GM12878 (cell line): ENCODE results near the gene CHP1. TPM values are rescaled to one million over a fixed set of nuclear protein-coding genes. Genes with fewer than 3 reads are reported as not detected.
A peak's percentile ranks its signal among the peaks of the same experiment; 100 is the strongest.

Experiments used
- ATAC-seq: fragments of 200-7000 bp; cut with Tn5 transposase; 3 replicates; pipeline ENCODE4 v1.9.1; 2020; ENCODE audit warnings: mild to moderate bottlenecking, moderate library complexity
- BruUV-seq: library from RNA; stranded (reverse); fragments of 400-500 nt; replicated peaks from 2 replicates; lab custom pipeline; 2021; lab: Mats Ljungman, UMichigan
- CTCF ChIA-PET: fragments of 300-600 bp; sonication (Branson Sonifier 250); formaldehyde crosslinking; extraction: SDS; loops from one replicate; lab custom pipeline; 2021; ENCODE audit warnings: inconsistent platforms; lab: Yijun Ruan, JAX
- POLR2A ChIA-PET: fragments of 350-600 bp; formaldehyde crosslinking; extraction: SDS; loops from one replicate; lab custom pipeline; 2021; ENCODE audit warnings: inconsistent platforms; lab: Charles Lee
- RAD21 ChIA-PET: fragments of 300-600 bp; sonication (Branson Sonifier 250); formaldehyde crosslinking; loops from one replicate; lab custom pipeline; 2023; ENCODE audit warnings: antibody characterized with exemption; ENCODE audit not compliant: unreplicated experiment; lab: Charles Lee
- SMC1A ChIA-PET: fragments of 300-600 bp; sonication (Branson Sonifier 250); formaldehyde crosslinking; loops from one replicate; lab custom pipeline; 2023; ENCODE audit not compliant: unreplicated experiment, uncharacterized antibody; lab: Charles Lee
- DNase-seq: peaks from one replicate; pipeline ENCODE4 v3.0.0-alpha.2; 2011; ENCODE audit warnings: low read depth, low spot score
- FAIRE-seq: peaks from 3 replicates; lab custom pipeline; 2011; peaks lifted over from hg19 to GRCh38; lab: Jason Lieb, UNC
- H2AFZ ChIP-seq: 2 replicates; pipeline ENCODE4 v1.6.0; 2011; ENCODE audit warnings: low read depth, low read length, control low read depth; ENCODE audit not compliant: control insufficient read depth
- H3K27ac ChIP-seq: 2 replicates; pipeline ENCODE4 v1.5.1; 2011; ENCODE audit warnings: control low read depth; ENCODE audit not compliant: control insufficient read depth, insufficient read depth
- H3K27me3 ChIP-seq, 2 experiments: replicated peaks in 1 of 2; 2 replicates each; pipeline versions ENCODE4 v1.6.0 to v1.6.1; 2011; ENCODE audit warnings: low read length in 1 of 2; ENCODE audit not compliant: control insufficient read depth in 2 of 2, insufficient read depth in 2 of 2
- H3K36me3 ChIP-seq, 2 experiments: 2 replicates each; pipeline ENCODE4 v1.5.1; 2011; ENCODE audit warnings: low read length in 1 of 2; ENCODE audit not compliant: control insufficient read depth in 2 of 2, insufficient read depth in 2 of 2
- H3K4me1 ChIP-seq: 2 replicates; pipeline ENCODE4 v1.6.1; 2011; ENCODE audit warnings: mild to moderate bottlenecking, low read length, moderate library complexity, mixed read lengths; ENCODE audit not compliant: control insufficient read depth, insufficient read depth
- H3K4me2 ChIP-seq: 2 replicates; pipeline ENCODE4 v1.6.0; 2011; ENCODE audit warnings: control low read depth; ENCODE audit not compliant: control insufficient read depth, insufficient read depth
- H3K4me3 ChIP-seq: fragments of 200-600 bp; sonication (generic); 2 replicates; pipeline ENCODE4 v1.5.1; 2016
- H3K79me2 ChIP-seq: 2 replicates; pipeline ENCODE4 v1.6.0; 2011; ENCODE audit warnings: low read length; ENCODE audit not compliant: control insufficient read depth, insufficient read depth
- H3K9ac ChIP-seq: 2 replicates; pipeline ENCODE4 v1.8.0; 2011; ENCODE audit warnings: low read length, control low read depth, mixed read lengths; ENCODE audit not compliant: control insufficient read depth, insufficient read depth
- H3K9me3 ChIP-seq: replicated peaks from 3 replicates; pipeline ENCODE4 v1.5.1; 2011; ENCODE audit warnings: mild to moderate bottlenecking, low read length; ENCODE audit not compliant: control insufficient read depth, insufficient read depth
- H4K20me1 ChIP-seq: 2 replicates; pipeline ENCODE4 v1.6.0; 2011; ENCODE audit not compliant: control insufficient read depth, insufficient read depth
- CBX5 ChIP-seq: sonication (generic); IDR thresholded peaks from 2 replicates; pipeline ENCODE4 v1.6.1; 2016; ENCODE audit warnings: low read depth, moderate library complexity, mild to moderate bottlenecking, inconsistent platforms
- MLLT1 ChIP-seq: fragments of 450-650 bp; IDR thresholded peaks from 2 replicates; pipeline ENCODE4 v1.6.1; 2016; ENCODE audit warnings: mild to moderate bottlenecking
- WGBS: methylation state at CpG from one replicate; pipeline ENCODE4 v1.1.6; 2016; ENCODE audit warnings: low lambda C conversion rate; ENCODE audit not compliant: insufficient replicate concordance, insufficient coverage; ENCODE audit errors: missing lambda C conversion rate; 5-methylcytosine and 5-hydroxymethylcytosine counted together
- in situ Hi-C: fragments of 300-500 bp; cut with MboI; formaldehyde crosslinking; loops from 9 replicates; pipeline ENCODE4 v1.14.3; 2018; ENCODE audit warnings: mixed read lengths
- intact Hi-C: fragments of 100-400 bp; cut with micrococcal nuclease; formaldehyde crosslinking; loops from one replicate; pipeline ENCODE4 v1.14.2; 2022; ENCODE audit not compliant: unreplicated experiment
- polyA plus RNA-seq, 11 experiments: library from polyadenylated mRNA; depleted of rRNA in 4 of 11; unstranded in 6 of 11; stranded (reverse) in 5 of 11; fragments of >200 nt; fragmentation: Nextera tagmentation in 4 of 11; fragmentation: Illumina TruSeq in 1 of 11; extraction: Ambion mirVana in 4 of 11; extraction: Trizol in 1 of 11; gene quantifications; 1 replicate in 1 of 11; 2 replicates in 10 of 11; pipeline versions ENCODE4 v1.2.1 to v1.2.3, GENCODE V29; 2011 to 2016; ENCODE audit warnings: inconsistent platforms in 2 of 11, missing spikeins in 2 of 11, low read depth in 1 of 11
- total RNA-seq, 4 experiments: library from RNA; depleted of rRNA in 3 of 4; stranded (reverse); fragments of >200 nt in 3 of 4; fragmentation: Illumina TruSeq in 1 of 4; extraction: Trizol in 1 of 4; gene quantifications; 2 replicates each; pipeline versions ENCODE4 v1.2.1 to v1.2.3, GENCODE V29; 2013 to 2021

The CHP1 gene
- total and polyA plus RNA-seq, 10 of the 15 experiments (the other 5 are each of a cell fraction or from before 2014, with no cell fraction given) = 25.7 to 45.9 (median 39.1) TPM

- H3K4me1 ChIP-seq = peaks cover 6% of the 10 kb centered on the region
- H3K4me3 ChIP-seq = peak overlapping the region; percentile 76
- ChIA-PET SMC1A (interaction anchor here (0.8 to 2.2 kb wide), 2 partner anchors 45 to 47 kb away, joined by 3 to 6 read pairs; partner anchors contain the start of genes NUSAP1 and OIP5), RAD21 (no interaction called here), POLR2A (interaction anchor here (0.6 to 2.3 kb wide), 2 partner anchors 48 to 106 kb away, joined by 5 to 8 read pairs; partner anchors contain the start of genes NUSAP1 and OIP5), CTCF (interaction anchor here (0.6 to 1.7 kb wide), 5 partner anchors 10 to 194 kb away, joined by 3 to 10 read pairs (median 3); partner anchors contain the start of genes CHP1, EXD1 and OIP5)
- TF ChIP-seq MLLT1 (0 out of 2 replicates have a peak, but pooled peaks have one; percentile 33), CBX5 (no peak)
- H3K79me2 ChIP-seq = peaks cover 44% of the 10 kb centered on the region
- H3K9ac ChIP-seq = peak overlapping the region; percentile 96
- H3K27me3 ChIP-seq = no peaks in the 10 kb centered on the region
- H3K4me2 ChIP-seq = peak overlapping the region; percentile 83
- intact Hi-C loops = no loop called here
- 43% methylated on average over 7 of the region's 7 CpGs for WGBS
- peaks cover 3 to 19% of the 10 kb centered on the region in 2 experiments for H3K36me3 ChIP-seq
- no peak for FAIRE-seq
- ATAC-seq = no peak
- peak overlapping the region; percentile 95 for H3K27ac ChIP-seq
- no TSS peak for BruUV-seq
- H3K9me3 ChIP-seq = peaks cover 2% of the 10 kb centered on the region
- no peak overlapping the region for H2AFZ ChIP-seq
- no peaks in the 10 kb centered on the region for H4K20me1 ChIP-seq
- in situ Hi-C loops = no loop called here
- DNase-seq = no peak
Measured at GRCh38 chr15:41285285-41285684, 54.2 kb downstream of the CHP1 start.
